ENCODE results near the gene PRIM2. TPM values are rescaled to one million over a fixed set of nuclear protein-coding genes. Genes with fewer than 3 reads are reported as not detected.
"Not testable (repeated sequence)": the region's sequence is repeated elsewhere in the genome, so short reads cannot be mapped to it uniquely, and the experiment has no call there.

The PRIM2 gene
- total RNA-seq, 1 donor from 2014 or later: 25.7 TPM

DNA sequence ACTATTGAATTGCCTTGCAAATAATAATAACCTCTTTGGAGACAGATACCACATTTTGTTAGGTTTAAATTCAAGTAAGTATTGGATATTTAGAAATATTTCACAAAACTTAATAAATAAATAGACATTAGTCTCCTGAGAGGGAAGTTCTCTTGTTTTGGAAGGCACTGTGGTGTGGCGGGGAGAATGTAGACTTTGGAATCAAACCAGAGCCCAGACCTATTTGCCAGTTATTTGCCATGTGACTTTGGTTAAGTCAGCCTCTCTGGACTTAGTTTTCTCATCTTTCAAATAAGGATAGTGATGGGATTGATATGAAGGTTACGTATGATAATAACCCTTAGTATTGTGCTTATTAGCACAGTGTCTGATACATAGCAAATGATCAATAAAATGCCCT lies 240.4 kb downstream of the PRIM2 start:
- not testable (repeated sequence) for FAIRE-seq; DNase-seq (ENCODE audit: low spot score in 2 of 2)

DNA sequence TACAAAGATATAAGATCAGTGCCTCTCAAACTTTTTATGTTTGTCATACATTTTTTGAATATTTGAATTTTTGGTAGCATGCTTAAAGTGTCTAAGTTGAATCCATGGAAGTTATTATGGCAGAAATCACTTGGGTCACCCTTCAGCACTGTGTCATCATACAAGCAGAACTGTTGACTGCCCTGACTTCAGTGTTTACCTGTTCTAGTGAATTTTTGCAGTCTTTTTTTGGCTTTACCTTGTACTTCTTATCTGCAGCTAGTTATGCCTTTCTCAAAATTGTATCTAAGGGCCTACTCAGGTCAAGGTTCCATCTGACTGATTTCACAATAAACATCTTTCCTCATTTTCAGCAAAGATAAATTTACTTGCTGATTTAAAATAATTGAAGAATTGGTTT lies 241.7 kb downstream of the PRIM2 start:
- FAIRE-seq: not testable (repeated sequence)

DNA sequence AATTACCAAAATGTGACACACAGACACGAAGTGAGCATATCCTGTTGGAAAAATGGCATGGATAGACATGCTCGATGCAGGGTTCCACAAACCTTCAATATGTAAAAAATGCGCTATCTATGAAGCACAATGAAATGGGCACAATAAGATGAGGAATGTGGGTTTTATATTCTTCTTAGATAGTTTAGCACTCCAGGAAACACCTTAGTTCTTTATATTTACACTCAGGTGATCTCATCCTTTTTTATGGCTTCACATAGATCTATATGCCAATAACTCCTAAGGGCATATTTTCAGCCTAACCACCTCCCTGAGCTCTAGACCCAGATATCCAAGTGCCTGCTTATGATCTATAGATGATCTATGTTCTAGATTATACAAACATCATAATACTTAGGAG lies 244.8 kb downstream of the PRIM2 start:
- not testable (repeated sequence) for DNase-seq (ENCODE audit: low spot score in 2 of 2)

More for the DNA sequence above, 241.7 kb downstream of the PRIM2 start:
- DNase-seq (ENCODE audit: low spot score in 2 of 2): not testable (repeated sequence)

DNA sequence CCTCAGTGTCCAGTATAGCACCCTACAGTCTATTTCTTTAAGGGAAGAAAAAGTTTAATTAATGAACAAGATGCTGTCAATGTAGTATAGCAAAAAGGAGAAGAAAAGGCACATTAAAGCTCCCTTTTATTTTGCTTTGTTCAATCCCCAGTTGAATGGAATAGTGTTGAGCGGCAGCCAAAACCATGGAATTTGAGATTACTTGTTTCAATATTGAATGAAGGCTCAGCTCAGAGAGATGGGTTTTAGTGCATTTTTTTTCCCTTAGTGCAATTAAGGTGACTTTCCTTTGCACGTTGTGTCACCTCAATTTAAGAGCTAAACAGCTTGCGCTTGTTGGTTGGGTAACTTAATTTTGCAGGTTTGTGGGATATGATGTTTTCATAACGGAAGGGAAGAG lies 254.7 kb downstream of the PRIM2 start:
- FAIRE-seq; DNase-seq (ENCODE audit: low spot score in 2 of 2): not testable (repeated sequence)

More for the DNA sequence above, 244.8 kb downstream of the PRIM2 start:
- not testable (repeated sequence) for FAIRE-seq

DNA sequence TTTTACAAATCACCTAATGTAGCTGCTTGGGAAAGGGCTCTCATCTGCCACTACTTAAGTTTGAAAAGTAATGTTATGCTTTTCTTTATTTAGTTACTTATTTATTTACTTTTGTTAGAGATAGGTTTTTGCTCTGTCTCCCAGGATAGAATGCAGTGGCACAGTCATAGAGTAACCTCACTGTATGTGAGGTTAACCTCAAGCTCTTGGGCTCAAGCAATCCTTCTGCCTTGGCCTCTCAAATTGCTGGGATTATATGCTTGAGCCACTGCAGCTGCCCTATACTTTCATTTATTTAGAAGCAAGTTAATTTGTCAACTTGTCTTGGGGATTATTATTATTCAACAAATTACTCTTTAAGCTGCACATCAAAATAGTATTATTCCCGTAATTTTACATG lies 255.4 kb downstream of the PRIM2 start:
- not testable (repeated sequence) for DNase-seq (ENCODE audit: low spot score in 2 of 2); FAIRE-seq

DNA sequence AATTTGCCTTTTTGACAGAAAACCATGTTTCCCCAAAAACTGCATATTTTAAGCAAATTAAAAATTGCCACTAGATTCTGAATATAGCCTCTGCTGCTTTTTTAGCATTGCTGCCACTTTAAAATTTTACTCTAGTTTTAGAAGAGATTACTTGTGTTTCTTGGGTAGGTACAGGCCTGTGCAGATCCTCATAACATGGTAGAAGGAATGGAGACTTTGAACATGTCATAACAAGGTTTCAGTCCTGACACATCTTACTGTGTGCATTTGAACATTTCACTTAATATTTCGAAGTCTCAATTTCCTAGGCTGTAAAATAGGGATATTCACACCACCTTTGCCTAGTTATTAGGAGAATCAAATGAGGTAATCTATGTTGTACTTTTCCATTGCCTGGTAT lies 259.6 kb downstream of the PRIM2 start:
- DNase-seq (ENCODE audit: low spot score in 2 of 2); FAIRE-seq: not testable (repeated sequence)

DNA sequence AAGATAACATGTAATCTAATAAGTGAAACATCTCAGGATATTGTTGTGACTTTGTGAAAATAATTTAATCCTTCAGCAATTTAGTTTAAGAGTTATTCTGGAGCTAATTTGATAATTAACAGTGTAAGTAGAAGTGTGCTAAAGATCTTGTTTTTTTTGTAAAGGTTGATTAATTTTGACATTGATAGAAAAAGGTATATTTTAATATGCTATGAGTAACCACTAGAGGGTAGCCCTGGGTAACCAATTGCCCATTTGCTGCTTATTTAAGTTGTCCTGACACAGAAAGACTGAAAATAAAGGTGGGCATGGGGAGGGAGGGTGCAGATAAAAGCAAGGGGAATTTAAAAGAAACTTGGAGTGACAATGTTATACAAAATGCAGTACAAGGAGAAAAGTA lies 262.1 kb downstream of the PRIM2 start:
- FAIRE-seq: peak; percentile 88
- DNase-seq (ENCODE audit: low spot score in 2 of 2): not testable (repeated sequence)

DNA sequence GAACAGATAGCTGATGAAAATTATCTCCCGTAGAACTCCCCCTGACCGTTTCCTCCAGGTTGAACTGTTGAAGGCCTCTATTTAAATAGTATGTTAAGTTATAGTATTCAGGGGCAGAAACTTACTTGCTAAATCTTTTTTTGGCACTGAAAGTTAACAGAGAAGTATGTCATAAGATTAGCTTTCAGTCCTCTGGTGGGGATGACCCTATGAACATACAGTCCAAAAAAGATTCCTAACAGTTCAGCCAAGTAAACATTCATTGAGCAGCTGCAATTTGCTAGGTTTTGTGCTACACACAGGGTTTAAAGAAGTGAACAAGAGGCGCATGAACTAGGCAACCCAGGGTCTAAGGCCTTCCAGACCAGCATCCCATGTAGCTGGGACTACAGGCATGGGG lies 264.2 kb downstream of the PRIM2 start:
- DNase-seq (ENCODE audit: low spot score in 2 of 2); FAIRE-seq: not testable (repeated sequence)

DNA sequence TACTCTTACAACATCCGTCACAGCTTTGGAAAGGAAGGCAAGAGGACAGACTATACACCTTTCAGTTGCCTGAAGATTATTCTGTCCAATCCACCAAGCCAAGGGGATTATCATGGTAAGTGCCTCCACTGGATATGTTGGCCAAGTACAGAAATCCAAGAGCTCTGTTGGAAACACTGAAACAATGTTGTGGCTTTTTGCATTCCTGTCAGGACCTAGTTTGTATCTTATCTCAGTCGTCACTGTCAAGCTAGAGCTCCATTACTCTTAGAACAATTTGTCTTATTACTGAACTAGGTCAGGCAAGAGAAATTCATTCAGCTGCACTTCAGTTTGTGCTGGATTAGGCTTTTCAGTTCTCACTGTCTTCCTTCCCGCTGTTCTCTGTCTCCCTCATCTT lies 283.7 kb downstream of the PRIM2 start:
- DNase-seq (ENCODE audit: low spot score in 2 of 2); FAIRE-seq: not testable (repeated sequence)

DNA sequence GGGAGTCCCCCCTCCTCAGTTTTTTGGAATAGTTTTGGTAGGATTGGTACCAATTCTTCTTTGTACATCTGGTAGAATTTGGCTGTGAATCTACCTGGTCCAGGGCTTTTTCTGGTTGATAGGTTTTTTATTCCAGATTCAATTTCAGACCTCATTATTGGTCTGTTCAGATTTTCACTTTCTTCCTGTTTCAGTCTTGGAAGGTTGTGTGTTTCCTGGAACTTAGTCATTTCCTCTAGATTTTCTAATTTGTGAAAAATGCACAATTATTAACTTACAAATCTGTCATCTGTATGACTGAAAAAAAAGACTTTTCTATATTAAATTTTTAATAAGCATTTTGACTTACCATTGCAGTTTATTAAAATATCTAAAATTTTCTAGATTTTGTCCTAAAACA lies 287.9 kb downstream of the PRIM2 start:
- DNase-seq (ENCODE audit: low spot score in 2 of 2); FAIRE-seq: not testable (repeated sequence)

DNA sequence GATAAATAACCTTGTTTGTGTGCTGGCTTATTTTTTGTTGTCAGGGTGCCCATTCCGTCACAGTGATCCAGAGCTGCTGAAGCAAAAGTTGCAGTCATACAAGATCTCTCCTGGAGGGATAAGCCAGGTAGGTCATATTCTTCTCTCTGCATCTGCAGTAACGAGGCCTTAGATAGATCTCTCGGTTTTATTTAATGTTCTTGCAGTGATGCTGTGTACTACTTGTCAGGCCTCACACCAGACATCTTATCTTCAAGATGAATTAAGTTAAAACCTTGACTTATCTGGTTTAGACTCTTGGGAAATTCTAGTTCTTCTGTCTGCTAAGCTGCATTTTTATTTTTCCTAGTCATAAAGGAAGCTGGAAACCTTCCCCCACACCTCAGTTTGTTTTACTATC lies 288.9 kb downstream of the PRIM2 start:
- DNase-seq (ENCODE audit: low spot score in 2 of 2); FAIRE-seq: not testable (repeated sequence)

DNA sequence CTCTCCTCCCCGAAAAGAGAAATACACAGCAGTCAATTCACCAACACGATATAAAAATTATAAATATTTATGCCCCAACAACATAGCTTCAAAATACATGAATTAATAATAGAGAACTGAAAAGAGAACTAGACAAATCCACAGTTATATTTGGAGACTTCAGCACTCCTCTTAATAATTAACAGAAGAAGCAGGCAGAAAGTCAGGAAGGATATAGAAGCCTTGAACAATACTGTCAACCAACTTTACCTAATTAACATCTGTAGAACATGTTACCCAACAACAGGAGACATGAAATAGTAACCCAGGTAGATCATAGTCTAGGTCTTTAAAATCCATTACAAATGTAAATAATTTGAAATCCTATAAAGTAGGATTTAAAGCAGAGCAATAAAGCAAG lies 293.2 kb downstream of the PRIM2 start:
- FAIRE-seq; DNase-seq (ENCODE audit: low spot score in 2 of 2): not testable (repeated sequence)

DNA sequence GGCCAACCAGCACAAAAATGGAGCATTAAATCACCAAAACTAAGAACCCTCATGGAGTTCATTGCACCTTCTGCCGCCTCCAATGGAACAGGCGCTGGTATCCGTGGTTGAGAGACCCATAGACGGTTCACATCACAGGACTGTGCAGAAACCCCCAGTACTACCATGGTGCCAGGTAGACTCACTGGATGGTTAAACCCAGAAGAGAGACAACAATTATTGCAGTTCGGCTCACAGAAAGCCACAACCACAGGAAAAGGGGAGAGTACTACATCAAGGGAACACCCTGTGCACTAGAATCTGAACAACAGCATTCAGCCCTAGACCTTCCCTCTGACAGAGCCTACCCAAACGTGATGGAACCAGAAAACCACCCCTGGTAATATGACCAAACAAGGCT lies 301.5 kb downstream of the PRIM2 start:
- FAIRE-seq; DNase-seq (ENCODE audit: low spot score in 2 of 2): not testable (repeated sequence)

DNA sequence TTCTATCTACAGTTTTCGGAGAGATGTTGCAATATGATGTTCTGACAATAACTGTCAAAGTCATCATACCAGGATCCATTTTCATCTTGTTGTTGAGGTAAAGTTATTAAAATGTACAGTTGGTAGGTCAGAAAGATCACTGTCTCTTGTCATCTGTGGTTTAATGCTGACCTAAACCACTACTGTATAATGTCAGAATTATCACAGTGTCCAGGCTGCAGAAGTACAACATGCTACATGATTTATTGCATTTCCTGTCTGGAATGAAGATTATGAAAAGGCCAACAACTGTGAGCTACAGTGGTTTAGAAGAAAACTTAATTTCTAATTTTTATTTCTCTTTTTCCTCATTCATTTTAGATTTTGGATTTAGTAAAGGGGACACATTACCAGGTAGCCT lies 314.3 kb downstream of the PRIM2 start:
- FAIRE-seq; DNase-seq (ENCODE audit: low spot score in 2 of 2): not testable (repeated sequence)

DNA sequence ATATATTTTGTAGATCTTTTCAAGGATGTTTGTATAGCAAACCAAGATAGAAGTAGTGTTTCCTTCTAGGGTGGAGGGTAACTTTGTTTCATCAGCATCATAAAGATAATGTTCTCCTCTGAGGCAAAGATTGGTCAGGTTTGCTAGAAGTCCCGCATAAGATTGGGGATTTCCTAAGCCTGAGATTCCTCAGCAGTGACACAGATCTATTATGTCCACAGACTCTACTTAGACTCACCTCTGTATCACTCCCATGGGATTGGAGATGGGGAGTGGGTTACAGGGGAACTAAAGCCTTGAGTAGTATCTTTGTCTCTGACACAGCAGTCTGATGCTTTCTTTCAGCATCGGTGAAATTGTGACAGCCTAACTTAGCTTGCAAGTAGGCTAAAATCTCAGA lies 341.1 kb downstream of the PRIM2 start:
- not testable (repeated sequence) for FAIRE-seq; DNase-seq (ENCODE audit: low spot score in 2 of 2)

DNA sequence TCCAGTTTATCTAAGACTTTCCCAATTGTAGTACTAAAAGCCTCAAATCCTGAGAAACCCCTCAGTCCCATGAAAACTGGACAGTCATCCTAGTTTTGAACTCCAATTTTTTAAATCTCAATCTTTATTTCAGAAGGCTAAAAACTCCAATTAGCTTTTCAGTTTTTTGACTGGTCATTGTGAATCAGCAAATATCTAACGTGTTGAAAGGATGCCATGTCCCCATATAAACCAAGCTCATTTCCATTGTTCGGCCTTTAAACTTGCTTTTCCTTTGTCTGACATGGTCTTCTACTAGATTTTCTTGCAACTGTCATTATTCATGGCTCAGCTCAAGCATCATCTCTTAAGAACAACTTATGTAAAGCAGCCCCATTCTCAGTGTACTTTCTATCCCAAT lies 342.4 kb downstream of the PRIM2 start:
- FAIRE-seq: not testable (repeated sequence)

DNA sequence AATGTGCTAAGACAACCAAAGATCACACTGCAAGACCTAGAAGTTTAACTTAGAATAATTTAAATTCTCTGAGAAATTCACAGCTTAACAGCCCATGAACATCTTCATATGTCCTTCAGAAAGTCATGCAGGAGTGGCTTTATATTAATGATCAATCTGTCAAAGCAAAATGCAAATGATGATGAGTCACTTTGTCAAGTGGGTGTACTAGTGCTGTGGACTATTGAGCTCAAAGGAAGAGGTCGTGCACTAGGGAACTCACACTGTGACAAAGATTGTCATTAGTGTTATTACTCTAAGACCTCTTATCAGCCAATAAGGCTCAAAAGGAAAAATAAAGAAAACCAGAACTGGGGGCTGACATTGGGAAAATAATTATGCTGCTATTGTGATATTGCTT lies 343.5 kb downstream of the PRIM2 start:
- not testable (repeated sequence) for DNase-seq (ENCODE audit: low spot score in 2 of 2); FAIRE-seq

More for the DNA sequence above, 342.4 kb downstream of the PRIM2 start:
- not testable (repeated sequence) for DNase-seq (ENCODE audit: low spot score in 2 of 2)

DNA sequence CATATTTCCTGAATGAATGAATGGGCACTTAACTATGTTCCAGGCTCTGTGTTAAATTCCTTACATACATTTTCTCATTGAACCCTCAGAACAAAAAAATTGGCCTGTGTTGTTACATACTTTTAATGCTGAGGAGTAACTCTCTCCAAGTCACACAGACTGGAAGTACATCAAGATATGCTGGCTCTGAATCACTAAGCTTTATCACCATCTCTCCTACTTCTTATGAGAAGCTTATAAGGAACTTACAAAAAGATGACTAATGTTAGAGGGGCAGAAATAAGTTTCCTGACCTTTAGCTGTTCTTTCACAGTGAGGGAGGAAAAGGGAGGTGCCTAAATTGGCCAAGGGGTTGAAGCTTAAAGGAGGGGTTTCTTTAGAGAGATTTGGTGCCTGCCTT lies 350.7 kb downstream of the PRIM2 start:
- not testable (repeated sequence) for FAIRE-seq; DNase-seq (ENCODE audit: low spot score in 2 of 2)

DNA sequence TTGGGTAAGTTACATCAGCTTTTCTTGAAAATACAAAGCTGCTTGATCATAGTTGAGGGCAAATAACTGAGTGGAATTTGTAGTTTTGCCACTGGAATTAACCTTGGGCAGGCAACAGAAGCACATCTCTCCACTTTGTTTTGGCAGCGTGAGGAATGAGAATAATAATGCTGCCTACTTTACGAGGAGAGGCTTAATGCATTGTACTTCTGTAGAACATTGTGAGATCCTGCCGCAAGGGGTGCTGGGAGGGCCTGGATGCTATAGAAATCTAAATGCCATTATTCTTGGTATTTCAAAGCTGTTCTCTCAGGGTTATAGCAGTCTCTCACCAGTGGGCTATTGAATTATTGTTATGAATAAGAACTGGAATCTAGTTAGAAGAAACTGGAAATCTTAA lies 353.8 kb downstream of the PRIM2 start:
- FAIRE-seq; DNase-seq (ENCODE audit: low spot score in 2 of 2): not testable (repeated sequence)

DNA sequence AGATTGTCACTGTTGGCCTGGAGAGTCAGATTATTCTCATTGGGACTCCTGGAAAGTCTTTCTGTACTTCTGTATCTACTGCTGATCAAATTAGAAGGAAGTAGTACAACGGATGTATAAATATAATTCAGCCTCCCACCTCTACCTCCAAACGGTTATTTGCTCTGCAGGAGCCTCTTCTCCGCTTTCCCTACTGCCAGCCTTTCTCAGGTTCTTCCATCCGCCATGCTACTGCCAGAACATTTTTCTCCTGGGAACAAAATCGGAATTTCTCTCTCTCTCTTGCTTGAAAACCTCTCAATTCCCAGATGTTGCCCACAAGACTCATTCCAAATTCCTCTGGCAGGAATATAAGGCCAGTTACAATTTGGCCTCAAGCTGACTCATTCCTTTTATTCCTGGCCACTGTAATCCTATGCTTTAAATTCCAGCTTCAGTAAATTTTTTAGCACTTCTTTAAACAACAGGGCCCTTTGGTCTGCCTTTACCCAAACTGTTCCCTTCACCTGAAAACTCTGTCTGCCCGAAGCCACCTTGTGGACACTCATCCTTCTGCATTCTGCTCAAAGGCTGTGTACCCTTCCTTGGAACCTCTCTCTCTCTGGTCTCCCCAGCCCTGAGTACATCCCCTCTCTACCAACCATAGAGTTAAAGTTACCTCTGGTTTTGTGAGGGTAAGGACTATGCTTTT lies 354.7 kb downstream of the PRIM2 start:
- FAIRE-seq; DNase-seq (ENCODE audit: low spot score in 2 of 2): not testable (repeated sequence)

DNA sequence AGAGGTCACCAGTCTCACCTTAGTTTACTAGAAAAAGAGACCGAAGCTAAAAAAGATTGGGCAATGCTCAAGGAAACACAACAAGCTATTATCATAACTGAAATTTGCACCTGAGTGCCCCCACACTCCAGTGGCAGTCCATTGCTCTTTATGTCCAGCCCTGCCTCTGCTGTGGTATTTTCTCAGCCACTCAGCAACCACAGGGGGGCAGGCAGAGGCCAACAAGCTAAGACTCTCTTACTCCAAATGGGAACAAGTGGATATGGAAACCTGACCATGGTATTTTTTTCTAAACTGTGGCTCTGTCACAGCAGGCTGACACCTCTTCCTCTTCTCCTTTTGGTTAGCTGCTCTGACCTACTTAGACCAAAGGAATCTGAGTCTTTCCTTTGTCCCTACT lies 355.9 kb downstream of the PRIM2 start:
- DNase-seq (ENCODE audit: low spot score in 2 of 2); FAIRE-seq: not testable (repeated sequence)

DNA sequence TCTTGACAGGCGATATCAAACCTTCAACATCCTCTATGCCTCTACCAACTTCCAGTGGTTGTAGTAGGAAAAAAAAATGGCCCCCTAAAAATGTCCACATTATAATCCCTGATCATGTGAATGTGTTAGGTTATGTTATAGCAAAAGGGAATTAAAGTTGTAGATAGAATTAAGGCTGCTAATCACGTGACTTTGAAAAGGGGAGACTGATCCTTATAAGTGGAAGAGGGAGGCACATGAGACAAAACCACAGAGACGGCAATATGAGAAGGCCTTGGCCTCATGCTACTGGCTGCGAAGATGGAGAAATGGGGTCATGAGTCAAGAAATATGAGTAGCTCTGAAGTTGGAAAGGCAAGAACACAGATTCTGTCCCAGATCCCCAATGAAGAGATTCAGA lies 358.0 kb downstream of the PRIM2 start:
- not testable (repeated sequence) for FAIRE-seq; DNase-seq (ENCODE audit: low spot score in 2 of 2)
